ENCODE measurements around the gene UCN.

The UCN gene

GRCh38 chr2:27306573-27307286 lies 1.5 kb downstream of the UCN start:
- TF ChIP-seq YY1 (IDR thresholded peaks at IDR 0.05; ENCODE audit: low read depth): no peak
- TF ChIP-seq EP300 (IDR thresholded peaks at IDR 0.05; ENCODE audit: borderline replicate concordance): no peak
- no peak for TF ChIP-seq TCF12 (IDR thresholded peaks at IDR 0.05; ENCODE audit: low read depth)
- TF ChIP-seq USF1 (IDR thresholded peaks at IDR 0.05): no peak
- TF ChIP-seq MAX (IDR thresholded peaks at IDR 0.05): no peak
- TF ChIP-seq RAD21 (IDR thresholded peaks at IDR 0.05; ENCODE audit: low read depth): no peak
- TF ChIP-seq EGR1 (IDR thresholded peaks at IDR 0.05): no peak
- TF ChIP-seq TAF1 (IDR thresholded peaks at IDR 0.05; ENCODE audit: low read depth): no peak
- TF ChIP-seq CEBPB (IDR thresholded peaks at IDR 0.05): no peak
- TF ChIP-seq CREB1 (IDR thresholded peaks at IDR 0.05; ENCODE audit: low read depth): no peak
- no peak for TF ChIP-seq REST (IDR thresholded peaks at IDR 0.05; ENCODE audit: low read depth)
- TF ChIP-seq ZBTB7A (IDR thresholded peaks at IDR 0.05; ENCODE audit: low read depth): no peak
- TF ChIP-seq NFIC (IDR thresholded peaks at IDR 0.05): no peak
- no peak for TF ChIP-seq TEAD4 (IDR thresholded peaks at IDR 0.05)
- TF ChIP-seq FOXM1 (IDR thresholded peaks at IDR 0.05; ENCODE audit: borderline replicate concordance, low read depth): no peak

GRCh38 chr2:27306136-27306535 lies 2.1 kb downstream of the UCN start:
- TF ChIP-seq MAX (IDR thresholded peaks at IDR 0.05) (peak; percentile 23; the same call in 1 of the 2 replicates), CREB1 (IDR thresholded peaks at IDR 0.05; ENCODE audit: low read depth) (no peak)

GRCh38 chr2:27305516-27305915 lies 2.7 kb downstream of the UCN start:
- TF ChIP-seq CEBPB (IDR thresholded peaks at IDR 0.05): no peak
- TF ChIP-seq FOXM1 (IDR thresholded peaks at IDR 0.05; ENCODE audit: borderline replicate concordance, low read depth): no peak
- TF ChIP-seq TAF1 (IDR thresholded peaks at IDR 0.05; ENCODE audit: low read depth): no peak
- no peak for TF ChIP-seq USF1 (IDR thresholded peaks at IDR 0.05)
- TF ChIP-seq TCF12 (IDR thresholded peaks at IDR 0.05; ENCODE audit: low read depth): no peak
- no peak for TF ChIP-seq YY1 (IDR thresholded peaks at IDR 0.05; ENCODE audit: low read depth)
- no peak for TF ChIP-seq EGR1 (IDR thresholded peaks at IDR 0.05)
- no peak for TF ChIP-seq REST (IDR thresholded peaks at IDR 0.05; ENCODE audit: low read depth)
- no peak for TF ChIP-seq TEAD4 (IDR thresholded peaks at IDR 0.05)
- TF ChIP-seq EP300 (IDR thresholded peaks at IDR 0.05; ENCODE audit: borderline replicate concordance): no peak
- TF ChIP-seq NFIC (IDR thresholded peaks at IDR 0.05): no peak
- TF ChIP-seq RAD21 (IDR thresholded peaks at IDR 0.05; ENCODE audit: low read depth): no peak
- TF ChIP-seq ZBTB7A (IDR thresholded peaks at IDR 0.05; ENCODE audit: low read depth): no peak
- TF ChIP-seq CREB1 (IDR thresholded peaks at IDR 0.05; ENCODE audit: low read depth): no peak
- TF ChIP-seq MAX (IDR thresholded peaks at IDR 0.05): no peak

- no peak for TF ChIP-seq YY1 (IDR thresholded peaks at IDR 0.05; ENCODE audit: low read depth)
These were observed 3.6 kb downstream of the UCN start for GRCh38 chr2:27304488-27305240.

GRCh38 chr2:27303093-27304025 lies 4.9 kb downstream of the UCN start:
- no peak for TF ChIP-seq TAF1 (IDR thresholded peaks at IDR 0.05; ENCODE audit: low read depth)
- peak; percentile 80 for TF ChIP-seq RAD21 (IDR thresholded peaks at IDR 0.05; ENCODE audit: low read depth)

All from Ishikawa (cell line).